Nephron (organoid): ENCODE data around the gene LMO4.

ENCODE experiments used
- H3K27ac Mint-ChIP-seq, 3 experiments: 2 replicates each; pipeline ENCODE4 v1.8.0; 2020; ENCODE audit warnings: mixed read lengths in 3 of 3, mild to moderate bottlenecking in 2 of 3, moderate library complexity in 1 of 3
- H3K27me3 Mint-ChIP-seq: 2 replicates; pipeline ENCODE4 v1.8.0; 2021; ENCODE audit warnings: low read depth, mild to moderate bottlenecking, moderate library complexity, mixed read lengths
- H3K36me3 Mint-ChIP-seq: 2 replicates; pipeline ENCODE4 v1.8.0; 2020; ENCODE audit warnings: low read depth, mixed read lengths
- H3K4me1 Mint-ChIP-seq: 2 replicates; pipeline ENCODE4 v1.8.0; 2020; ENCODE audit warnings: mixed read lengths
- H3K4me3 Mint-ChIP-seq, 3 experiments: 2 replicates each; pipeline ENCODE4 v1.8.0; 2020; ENCODE audit warnings: mild to moderate bottlenecking in 3 of 3, mixed read lengths in 3 of 3, moderate library complexity in 2 of 3
- H3K9me3 Mint-ChIP-seq: 2 replicates; pipeline ENCODE4 v1.8.0; 2020; ENCODE audit warnings: mixed read lengths
- CTCF ChIP-seq, 3 experiments: fragments of 200-600 bp; sonication (generic); IDR thresholded peaks; one replicate each; pipeline ENCODE4 v1.5.0; 2021; ENCODE audit warnings: antibody characterized with exemption in 3 of 3; ENCODE audit not compliant: unreplicated experiment in 3 of 3

Gene LMO4

GRCh38 chr1:87394982-87395381 lies 66.3 kb downstream of the LMO4 start:
- Mint-ChIP-seq H3K27ac (no peak overlapping the region), H3K4me3 (no peak overlapping the region), H3K4me1 (peaks cover 25% of the 10 kb centered on the region), H3K27me3 (no peaks in the 10 kb centered on the region), H3K36me3 (no peaks in the 10 kb centered on the region), H3K9me3 (peaks cover 4% of the 10 kb centered on the region)
- TF ChIP-seq CTCF (IDR thresholded peaks at IDR 0.05; ENCODE audit: unreplicated experiment in 3 of 3): no peak
